Gastroesophageal sphincter (tissue), 4 donors: ENCODE measurements around the gene VPS8. TPM values are rescaled to one million over a fixed set of nuclear protein-coding genes. Genes with fewer than 3 reads are reported as not detected.

ENCODE experiments used
- ATAC-seq: fragments of 150-250 bp; one replicate; pipeline ENCODE4 v1.9.1; 2016; ENCODE audit warnings: mild to moderate bottlenecking, moderate library complexity
- H3K27ac ChIP-seq, 4 donors: fragments of 200-600 bp; sonication (generic) in 3 of 4; 1 replicate in 3 of 4; 2 replicates in 1 of 4; pipeline ENCODE4 v1.5.1; 2016 to 2019
- H3K27me3 ChIP-seq: fragments of 200-600 bp; sonication (generic); one replicate; pipeline ENCODE4 v1.5.1; 2019
- H3K36me3 ChIP-seq, 2 donors: fragments of 200-600 bp; sonication (generic); one replicate each; pipeline ENCODE4 v1.5.1; 2019; ENCODE audit warnings: control low read depth in 1 of 2
- H3K4me1 ChIP-seq, 3 donors: fragments of 200-600 bp; sonication (generic); 1 replicate in 2 of 3; 2 replicates in 1 of 3; pipeline ENCODE4 v1.5.1; 2016 to 2019; ENCODE audit warnings: control low read depth in 2 of 3
- H3K4me3 ChIP-seq, 2 donors: fragments of 200-600 bp; sonication (generic); one replicate each; pipeline ENCODE4 v1.5.1; 2019; ENCODE audit warnings: mild to moderate bottlenecking in 1 of 2, moderate library complexity in 1 of 2
- H3K9me3 ChIP-seq, 3 donors: fragments of 200-600 bp; sonication (generic); one replicate each; pipeline ENCODE4 v1.5.1; 2017 to 2019; ENCODE audit warnings: control low read depth in 2 of 3
- CTCF ChIP-seq, 4 experiments: fragments of 200-600 bp in 2 of 4; fragments of 450-650 bp in 2 of 4; sonication (generic) in 1 of 4; IDR thresholded peaks; one replicate each; pipeline ENCODE4 v1.5.1; 2017 to 2019; ENCODE audit warnings: antibody characterized with exemption in 4 of 4, mild to moderate bottlenecking in 2 of 4, moderate library complexity in 2 of 4
- EP300 ChIP-seq: sonication (generic); formaldehyde crosslinking; IDR thresholded peaks from one replicate; pipeline ENCODE4 v1.6.1; 2017; ENCODE audit warnings: antibody characterized with exemption, mild to moderate bottlenecking
- POLR2A ChIP-seq, 2 donors: fragments of 450-650 bp; IDR thresholded peaks; one replicate each; pipeline ENCODE4 v1.6.1; 2017; ENCODE audit warnings: antibody characterized with exemption in 2 of 2, mild to moderate bottlenecking in 2 of 2, moderate library complexity in 1 of 2
- POLR2AphosphoS5 ChIP-seq: sonication (generic); formaldehyde crosslinking; IDR thresholded peaks from one replicate; pipeline ENCODE4 v1.6.1; 2017; ENCODE audit warnings: antibody characterized with exemption
- WGBS, 2 donors: methylation state at CpG; one replicate each; pipeline ENCODE4 v1.1.5; 2018; ENCODE audit warnings: low coverage in 1 of 2; 5-methylcytosine and 5-hydroxymethylcytosine counted together
- total RNA-seq, 4 donors: library from RNA; depleted of rRNA; stranded (reverse); fragments of >200 nt; gene quantifications; one replicate each; pipeline ENCODE4 v1.1.0, GENCODE V29; 2016

Gene VPS8
- total RNA-seq, 4 donors from 2014 or later = 27.1 to 72.5 (median 40.8) TPM

GRCh38 chr3:185081521-185081920 lies 269.6 kb downstream of the VPS8 start:
- Histone ChIP-seq H3K27me3 (no peaks in the 10 kb centered on the region), H3K27ac (no peak overlapping the region), H3K4me1 (peaks cover 0 to 25% (median 8%) of the 10 kb centered on the region in 3 donors), H3K4me3 (no peak overlapping the region), H3K36me3 (peaks cover 0 to 39% of the 10 kb centered on the region in 2 donors), H3K9me3 (no peaks in the 10 kb centered on the region)
- ATAC-seq = no peak
- TF ChIP-seq POLR2AphosphoS5 (no peak), CTCF (IDR thresholded peaks at IDR 0.05) (no peak), POLR2A (IDR thresholded peaks at IDR 0.05) (no peak), EP300 (no peak)
- WGBS, 2 donors = 71 to 79% methylated on average over 1 of the region's 1 CpG

DNA sequence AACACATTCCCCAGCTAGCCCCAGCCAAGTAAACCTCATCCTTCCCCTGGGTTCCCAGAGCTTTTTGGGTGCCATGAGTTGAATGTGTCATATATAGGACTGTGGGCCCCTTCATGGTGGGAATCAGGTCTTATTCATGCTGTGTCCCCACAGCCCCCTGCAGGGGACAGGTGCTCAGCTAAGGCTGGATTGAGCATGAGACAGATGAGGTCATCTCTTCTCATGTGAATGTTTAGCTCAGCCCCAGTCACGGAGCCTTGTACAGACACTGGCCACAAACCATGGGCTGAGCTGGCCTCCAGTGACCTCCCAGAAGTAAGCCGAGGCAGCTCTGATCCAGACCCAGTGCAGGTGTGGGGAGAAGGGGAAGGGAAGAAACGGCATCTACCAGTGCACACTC lies 270.2 kb downstream of the VPS8 start:
- H3K36me3 ChIP-seq = peaks cover 0 to 38% of the 10 kb centered on the region in 2 donors
- H3K27ac ChIP-seq = no peak overlapping the region
- peaks cover 0 to 25% (median 8%) of the 10 kb centered on the region in 3 donors for H3K4me1 ChIP-seq
- H3K27me3 ChIP-seq = no peaks in the 10 kb centered on the region
- no peaks in the 10 kb centered on the region for H3K9me3 ChIP-seq
- TF ChIP-seq POLR2AphosphoS5 (no peak), CTCF (IDR thresholded peaks at IDR 0.05) (no peak), POLR2A (IDR thresholded peaks at IDR 0.05) (no peak), EP300 (no peak)
- no peak overlapping the region for H3K4me3 ChIP-seq
- no peak for ATAC-seq
- 53 to 100% methylated on average over 1 to 3 of the region's 3 CpGs for WGBS, 2 donors

DNA sequence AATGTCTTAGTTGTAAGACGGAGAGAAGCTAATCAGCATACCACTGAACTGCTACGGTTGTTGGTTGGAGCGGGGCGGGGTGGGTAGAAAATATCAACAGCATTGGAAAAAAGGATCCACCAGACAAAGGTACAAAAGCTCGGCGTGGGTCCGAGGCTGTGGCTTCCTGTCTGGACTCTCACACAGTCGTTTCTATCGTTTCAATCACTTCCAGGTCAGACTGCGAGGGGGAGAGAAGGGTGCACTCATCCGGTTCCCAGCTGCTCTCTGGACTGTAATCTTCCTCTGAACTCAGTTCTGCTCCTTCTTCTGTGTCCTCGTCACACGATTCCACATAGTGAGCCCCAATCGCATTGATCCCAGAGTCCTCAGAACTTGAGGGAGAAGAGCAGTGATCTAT lies 270.9 kb downstream of the VPS8 start:
- H3K27ac ChIP-seq = no peak overlapping the region
- peaks cover 0 to 32% of the 10 kb centered on the region in 2 donors for H3K36me3 ChIP-seq
- peaks cover 0 to 25% (median 8%) of the 10 kb centered on the region in 3 donors for H3K4me1 ChIP-seq
- no peaks in the 10 kb centered on the region for H3K27me3 ChIP-seq
- no peaks in the 10 kb centered on the region for H3K9me3 ChIP-seq
- ATAC-seq = no peak
- WGBS, 2 donors = 63 to 68% methylated on average over 13 to 14 of the region's 14 CpGs
- H3K4me3 ChIP-seq = no peak overlapping the region
- TF ChIP-seq EP300 = no peak
- TF ChIP-seq CTCF (IDR thresholded peaks at IDR 0.05) = no peak
- TF ChIP-seq POLR2AphosphoS5 = no peak
- TF ChIP-seq POLR2A (IDR thresholded peaks at IDR 0.05) = no peak

GRCh38 chr3:185084402-185084801 lies 272.4 kb downstream of the VPS8 start:
- no peak for TF ChIP-seq POLR2A (IDR thresholded peaks at IDR 0.05)
- no peak for TF ChIP-seq POLR2AphosphoS5
- TF ChIP-seq CTCF (IDR thresholded peaks at IDR 0.05) = no peak
- TF ChIP-seq EP300 = no peak

DNA sequence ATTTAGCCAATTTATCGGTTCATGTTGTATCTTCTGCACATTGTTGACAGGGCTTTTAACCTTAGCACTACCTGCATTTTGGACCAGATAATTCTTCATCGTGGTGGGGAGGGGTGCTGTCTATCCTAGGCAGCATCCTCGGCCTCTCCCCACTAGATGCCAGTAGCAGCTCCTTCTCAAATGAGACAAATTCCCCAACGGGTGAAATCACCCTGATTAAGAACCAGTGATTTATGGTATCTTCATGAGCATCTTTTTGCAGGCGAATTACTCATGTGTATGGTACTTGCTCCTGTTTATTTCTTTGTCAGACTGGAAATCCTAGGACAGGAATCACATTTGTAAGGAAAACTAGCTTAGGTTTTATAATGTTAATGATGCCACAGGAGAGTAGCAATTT lies 272.9 kb downstream of the VPS8 start:
- no peaks in the 10 kb centered on the region for H3K27me3 ChIP-seq
- peaks cover 0 to 32% of the 10 kb centered on the region in 2 donors for H3K36me3 ChIP-seq
- no peak overlapping the region for H3K27ac ChIP-seq
- TF ChIP-seq CTCF (IDR thresholded peaks at IDR 0.05) = peak; percentile 8 to 59 (median 41)
- peak; percentile 42 for TF ChIP-seq POLR2AphosphoS5
- TF ChIP-seq EP300 = no peak
- ATAC-seq = peak; percentile 69
- H3K9me3 ChIP-seq = no peaks in the 10 kb centered on the region
- no peak overlapping the region for H3K4me3 ChIP-seq
- WGBS, 2 donors = 28 to 41% methylated on average over 3 to 4 of the region's 5 CpGs
- H3K4me1 ChIP-seq = peaks cover 2 to 22% (median 8%) of the 10 kb centered on the region in 3 donors

More at GRCh38 chr3:185084402-185084801, 272.4 kb downstream of the VPS8 start:
- Histone ChIP-seq H3K27me3 (no peaks in the 10 kb centered on the region), H3K4me1 (peaks cover 2 to 24% (median 8%) of the 10 kb centered on the region in 3 donors), H3K9me3 (no peaks in the 10 kb centered on the region), H3K27ac (no peak overlapping the region), H3K36me3 (peaks cover 0 to 32% of the 10 kb centered on the region in 2 donors), H3K4me3 (no peak overlapping the region)
- no peak for ATAC-seq
- 57 to 59% methylated on average over 3 of the region's 5 CpGs for WGBS, 2 donors
